ENCODE results near the gene SIRT3.

Gene SIRT3

DNA sequence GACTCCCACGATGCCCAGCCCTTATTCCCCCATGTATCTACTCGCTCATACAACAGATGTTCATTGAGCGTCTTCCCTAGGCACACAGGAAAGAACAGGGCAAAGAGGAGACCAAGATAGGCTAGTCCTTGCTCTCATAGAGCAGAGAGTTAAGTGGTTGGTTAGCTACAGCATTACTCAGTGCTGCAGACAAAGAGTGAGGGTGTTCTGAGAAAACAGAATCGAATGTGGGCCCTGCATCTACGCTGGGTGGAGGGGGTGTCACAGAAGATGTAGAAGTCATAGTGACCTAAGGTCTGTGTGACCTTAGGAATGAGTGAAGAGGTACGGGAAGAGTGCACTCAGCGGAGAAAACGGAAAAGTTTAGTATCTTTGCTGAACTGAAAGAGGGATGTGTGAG is 12.9 kb upstream of the SIRT3 start:
- TF ChIP-seq POLR2AphosphoS5 (IDR thresholded peaks at IDR 0.05; ENCODE audit: low read depth) (no peak), SPI1 (IDR thresholded peaks at IDR 0.05; ENCODE audit: borderline replicate concordance, low read depth) (no peak), GABPA (IDR thresholded peaks at IDR 0.05; ENCODE audit: low read depth) (no peak)
- TF ChIP-seq, protein P1, sequence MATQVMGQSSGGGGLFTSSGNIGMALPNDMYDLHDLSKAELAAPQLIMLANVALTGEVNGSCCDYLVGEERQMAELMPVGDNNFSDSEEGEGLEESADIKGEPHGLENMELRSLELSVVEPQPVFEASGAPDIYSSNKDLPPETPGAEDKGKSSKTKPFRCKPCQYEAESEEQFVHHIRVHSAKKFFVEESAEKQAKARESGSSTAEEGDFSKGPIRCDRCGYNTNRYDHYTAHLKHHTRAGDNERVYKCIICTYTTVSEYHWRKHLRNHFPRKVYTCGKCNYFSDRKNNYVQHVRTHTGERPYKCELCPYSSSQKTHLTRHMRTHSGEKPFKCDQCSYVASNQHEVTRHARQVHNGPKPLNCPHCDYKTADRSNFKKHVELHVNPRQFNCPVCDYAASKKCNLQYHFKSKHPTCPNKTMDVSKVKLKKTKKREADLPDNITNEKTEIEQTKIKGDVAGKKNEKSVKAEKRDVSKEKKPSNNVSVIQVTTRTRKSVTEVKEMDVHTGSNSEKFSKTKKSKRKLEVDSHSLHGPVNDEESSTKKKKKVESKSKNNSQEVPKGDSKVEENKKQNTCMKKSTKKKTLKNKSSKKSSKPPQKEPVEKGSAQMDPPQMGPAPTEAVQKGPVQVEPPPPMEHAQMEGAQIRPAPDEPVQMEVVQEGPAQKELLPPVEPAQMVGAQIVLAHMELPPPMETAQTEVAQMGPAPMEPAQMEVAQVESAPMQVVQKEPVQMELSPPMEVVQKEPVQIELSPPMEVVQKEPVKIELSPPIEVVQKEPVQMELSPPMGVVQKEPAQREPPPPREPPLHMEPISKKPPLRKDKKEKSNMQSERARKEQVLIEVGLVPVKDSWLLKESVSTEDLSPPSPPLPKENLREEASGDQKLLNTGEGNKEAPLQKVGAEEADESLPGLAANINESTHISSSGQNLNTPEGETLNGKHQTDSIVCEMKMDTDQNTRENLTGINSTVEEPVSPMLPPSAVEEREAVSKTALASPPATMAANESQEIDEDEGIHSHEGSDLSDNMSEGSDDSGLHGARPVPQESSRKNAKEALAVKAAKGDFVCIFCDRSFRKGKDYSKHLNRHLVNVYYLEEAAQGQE (IDR thresholded peaks at IDR 0.05; ENCODE audit: insufficient replicate concordance, low read depth) = no peak
- TF ChIP-seq, protein P2, sequence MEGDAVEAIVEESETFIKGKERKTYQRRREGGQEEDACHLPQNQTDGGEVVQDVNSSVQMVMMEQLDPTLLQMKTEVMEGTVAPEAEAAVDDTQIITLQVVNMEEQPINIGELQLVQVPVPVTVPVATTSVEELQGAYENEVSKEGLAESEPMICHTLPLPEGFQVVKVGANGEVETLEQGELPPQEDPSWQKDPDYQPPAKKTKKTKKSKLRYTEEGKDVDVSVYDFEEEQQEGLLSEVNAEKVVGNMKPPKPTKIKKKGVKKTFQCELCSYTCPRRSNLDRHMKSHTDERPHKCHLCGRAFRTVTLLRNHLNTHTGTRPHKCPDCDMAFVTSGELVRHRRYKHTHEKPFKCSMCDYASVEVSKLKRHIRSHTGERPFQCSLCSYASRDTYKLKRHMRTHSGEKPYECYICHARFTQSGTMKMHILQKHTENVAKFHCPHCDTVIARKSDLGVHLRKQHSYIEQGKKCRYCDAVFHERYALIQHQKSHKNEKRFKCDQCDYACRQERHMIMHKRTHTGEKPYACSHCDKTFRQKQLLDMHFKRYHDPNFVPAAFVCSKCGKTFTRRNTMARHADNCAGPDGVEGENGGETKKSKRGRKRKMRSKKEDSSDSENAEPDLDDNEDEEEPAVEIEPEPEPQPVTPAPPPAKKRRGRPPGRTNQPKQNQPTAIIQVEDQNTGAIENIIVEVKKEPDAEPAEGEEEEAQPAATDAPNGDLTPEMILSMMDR (IDR thresholded peaks at IDR 0.05; ENCODE audit: insufficient read depth, low read length) = no peak
- H3K27ac ChIP-seq (replicated peaks) = no peak overlapping the region
- DNase-seq (ENCODE audit: low read depth in 1 of 2, low spot score in 1 of 2) = no peak

DNA sequence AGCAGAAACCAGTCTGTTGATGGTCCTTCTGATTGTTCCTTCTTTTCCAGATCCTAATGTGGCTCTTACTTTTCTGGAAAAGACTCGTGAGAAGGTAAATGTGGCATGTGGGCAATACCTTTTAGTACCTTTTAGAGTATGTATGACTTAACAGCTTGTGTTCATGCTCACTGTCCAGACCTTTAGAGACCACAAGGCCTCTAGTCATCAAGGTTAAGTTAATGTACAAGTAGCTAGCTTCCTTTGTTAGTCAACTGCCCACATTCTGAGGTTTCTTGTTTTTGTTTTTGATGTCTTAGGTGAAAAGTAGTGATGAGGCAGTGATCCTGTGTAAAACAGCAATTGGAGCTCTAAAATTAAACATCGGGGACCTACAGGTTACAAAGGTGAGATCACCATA is 8.2 kb upstream of the SIRT3 start:
- H3K27ac ChIP-seq (replicated peaks) = no peak overlapping the region
- DNase-seq (ENCODE audit: low read depth in 1 of 2, low spot score in 1 of 2) = no peak
- no peak overlapping the region for H3K4me3 ChIP-seq (replicated peaks; ENCODE audit: insufficient read depth, low read length)
- TF ChIP-seq POLR2AphosphoS5 (IDR thresholded peaks at IDR 0.05; ENCODE audit: low read depth) = no peak
- no peak for TF ChIP-seq GABPA (IDR thresholded peaks at IDR 0.05; ENCODE audit: low read depth)
- TF ChIP-seq, protein P2 (IDR thresholded peaks at IDR 0.05; ENCODE audit: insufficient read depth, low read length) = no peak
- TF ChIP-seq, protein P1 (IDR thresholded peaks at IDR 0.05; ENCODE audit: insufficient replicate concordance, low read depth) = no peak
- no peak for TF ChIP-seq SPI1 (IDR thresholded peaks at IDR 0.05; ENCODE audit: borderline replicate concordance, low read depth)
- no peaks in the 10 kb centered on the region for H3K27me3 ChIP-seq (ENCODE audit: insufficient read depth, poor library complexity, severe bottlenecking)

More for the DNA sequence above, 12.9 kb upstream of the SIRT3 start:
- no peaks in the 10 kb centered on the region for H3K27me3 ChIP-seq (ENCODE audit: insufficient read depth, poor library complexity, severe bottlenecking)
- H3K4me3 ChIP-seq (replicated peaks; ENCODE audit: insufficient read depth, low read length) = no peak overlapping the region

DNA sequence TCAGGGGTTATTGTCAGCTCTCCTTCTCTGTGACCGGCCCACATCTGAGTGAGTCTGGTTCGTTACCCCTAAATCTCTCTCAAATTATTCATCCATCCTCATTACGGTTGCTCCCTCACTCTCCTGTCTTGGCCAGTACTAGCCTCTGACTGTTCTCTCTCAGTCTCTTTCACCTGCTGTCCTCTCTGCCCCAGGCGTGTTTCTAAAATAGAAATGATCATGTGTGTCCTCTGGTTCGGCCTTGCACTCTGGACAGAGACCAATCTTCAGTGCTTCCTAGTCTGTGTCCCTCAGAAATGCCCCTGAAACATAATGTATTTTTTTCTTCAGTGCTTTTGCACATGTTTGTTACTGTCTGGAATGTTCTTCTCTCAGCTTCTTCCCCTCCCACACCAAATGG is 5.5 kb upstream of the SIRT3 start:
- TF ChIP-seq GABPA (IDR thresholded peaks at IDR 0.05; ENCODE audit: low read depth) = no peak
- TF ChIP-seq, protein P2 (IDR thresholded peaks at IDR 0.05; ENCODE audit: insufficient read depth, low read length) = no peak
- TF ChIP-seq, protein P1 (IDR thresholded peaks at IDR 0.05; ENCODE audit: insufficient replicate concordance, low read depth) = no peak
- no peak for TF ChIP-seq POLR2AphosphoS5 (IDR thresholded peaks at IDR 0.05; ENCODE audit: low read depth)
- TF ChIP-seq SPI1 (IDR thresholded peaks at IDR 0.05; ENCODE audit: borderline replicate concordance, low read depth) = no peak
- DNase-seq (ENCODE audit: low read depth in 1 of 2, low spot score in 1 of 2) = no peak
- H3K27me3 ChIP-seq (ENCODE audit: insufficient read depth, poor library complexity, severe bottlenecking) = no peaks in the 10 kb centered on the region
- no peak overlapping the region for H3K4me3 ChIP-seq (replicated peaks; ENCODE audit: insufficient read depth, low read length)
- no peak overlapping the region for H3K27ac ChIP-seq (replicated peaks)

Measured in HL-60 (cell line).